Neural progenitor cell (in vitro differentiated cells): ENCODE results near the gene ARSB. TPM values are rescaled to one million over a fixed set of nuclear protein-coding genes. Genes with fewer than 3 reads are reported as not detected.

Experiments used
- DNase-seq: peaks from one replicate; pipeline ENCODE4 v3.0.0-alpha.2; 2016; ENCODE audit warnings: low spot score
- H2AFZ ChIP-seq: fragments of 200-600 bp; sonication (generic); replicated peaks from 2 replicates; pipeline ENCODE4 v1.6.1; 2016; ENCODE audit warnings: antibody characterized with exemption
- H3F3A ChIP-seq: fragments of 200-600 bp; sonication (generic); 2 replicates; pipeline ENCODE4 v1.6.1; 2016; ENCODE audit warnings: antibody characterized with exemption, low read depth
- H3K27ac ChIP-seq: fragments of 200-600 bp; sonication (generic); 2 replicates; pipeline ENCODE4 v1.5.1; 2016; ENCODE audit warnings: mild to moderate bottlenecking
- H3K27me3 ChIP-seq: fragments of 200-600 bp; sonication (generic); 2 replicates; pipeline ENCODE4 v1.6.1; 2016; ENCODE audit warnings: mild to moderate bottlenecking, moderate library complexity
- H3K36me3 ChIP-seq: fragments of 200-600 bp; sonication (generic); 2 replicates; pipeline ENCODE4 v1.5.1; 2016
- H3K4me1 ChIP-seq: fragments of 200-600 bp; sonication (generic); 2 replicates; pipeline ENCODE4 v1.6.1; 2016; ENCODE audit warnings: mixed run types
- H3K4me2 ChIP-seq: fragments of 200-600 bp; sonication (generic); 2 replicates; pipeline ENCODE4 v1.6.1; 2016
- H3K4me3 ChIP-seq: fragments of 200-600 bp; sonication (generic); 2 replicates; pipeline ENCODE4 v1.5.1; 2016
- H3K79me2 ChIP-seq: fragments of 200-600 bp; sonication (generic); 2 replicates; pipeline ENCODE4 v1.6.1; 2016; ENCODE audit warnings: low read depth
- H3K9ac ChIP-seq: fragments of 200-600 bp; sonication (generic); 2 replicates; pipeline ENCODE4 v1.6.1; 2016
- H3K9me3 ChIP-seq: fragments of 200-600 bp; sonication (generic); 2 replicates; pipeline ENCODE4 v1.5.1; 2016; ENCODE audit warnings: low read depth
- H4K20me1 ChIP-seq: fragments of 200-600 bp; sonication (generic); 2 replicates; pipeline ENCODE4 v1.6.1; 2016; ENCODE audit warnings: low read depth
- H3K27ac Mint-ChIP-seq: 3 replicates; pipeline ENCODE4 v1.8.0; 2021; ENCODE audit warnings: mixed read lengths
- H3K27me3 Mint-ChIP-seq: 2 replicates; pipeline ENCODE4 v1.8.0; 2022; ENCODE audit warnings: low read depth, mild to moderate bottlenecking, inconsistent platforms, moderate library complexity, mixed read lengths; ENCODE audit not compliant: insufficient read depth
- H3K36me3 Mint-ChIP-seq: 3 replicates; pipeline ENCODE4 v1.8.0; 2021; ENCODE audit warnings: mixed read lengths
- H3K4me1 Mint-ChIP-seq: 3 replicates; pipeline ENCODE4 v1.8.0; 2021; ENCODE audit warnings: mixed read lengths
- H3K4me3 Mint-ChIP-seq: 3 replicates; pipeline ENCODE4 v1.8.0; 2021; ENCODE audit warnings: mild to moderate bottlenecking, moderate library complexity, mixed read lengths
- H3K9me3 Mint-ChIP-seq: 3 replicates; pipeline ENCODE4 v1.8.0; 2020; ENCODE audit warnings: mixed read lengths
- CTCF ChIP-seq: fragments of 200-600 bp; sonication (generic); IDR thresholded peaks from 2 replicates; pipeline ENCODE4 v1.5.1; 2017; ENCODE audit warnings: antibody characterized with exemption, mild to moderate bottlenecking
- EZH2 ChIP-seq: fragments of 200-600 bp; sonication (generic); IDR thresholded peaks from 2 replicates; pipeline ENCODE4 v1.6.1; 2017; ENCODE audit warnings: antibody characterized with exemption, mild to moderate bottlenecking, moderate library complexity
- EZH2phosphoT487 ChIP-seq: fragments of 200-600 bp; sonication (generic); IDR thresholded peaks from 2 replicates; pipeline ENCODE4 v1.6.1; 2017; ENCODE audit warnings: antibody characterized with exemption
- small RNA-seq: library from RNA; depleted of rRNA; stranded (forward); fragments of <200 nt; gene quantifications from one replicate; pipeline ENCODE3, GENCODE V24; 2015
- total RNA-seq: library from RNA; depleted of rRNA; stranded (reverse); fragments of >200 nt; gene quantifications from 2 replicates; pipeline ENCODE4 v1.2.3, GENCODE V29; 2015; ENCODE audit warnings: low replicate concordance

ARSB gene
- total RNA-seq, 1 donor from 2014 or later: 15.3 TPM

- H3K9me3 Mint-ChIP-seq: peaks cover under 1% of the 10 kb centered on the region
- Histone ChIP-seq H3K79me2 (no peaks in the 10 kb centered on the region), H3F3A (no peaks in the 10 kb centered on the region), H3K27ac (no peak overlapping the region), H4K20me1 (no peaks in the 10 kb centered on the region), H3K9me3 (no peaks in the 10 kb centered on the region), H3K4me2 (no peak overlapping the region), H2AFZ (peak overlapping the region; percentile 87), H3K9ac (no peak overlapping the region), H3K4me1 (peaks cover 8% of the 10 kb centered on the region), H3K4me3 (no peak overlapping the region), H3K27me3 (no peaks in the 10 kb centered on the region), H3K36me3 (no peaks in the 10 kb centered on the region)
- H3K4me3 Mint-ChIP-seq: no peak overlapping the region
- TF ChIP-seq EZH2phosphoT487 (no peak), CTCF (no peak), EZH2 (no peak)
- no peaks in the 10 kb centered on the region for H3K36me3 Mint-ChIP-seq
- peaks cover 17% of the 10 kb centered on the region for H3K4me1 Mint-ChIP-seq
- no peak for DNase-seq
- peak overlapping the region; percentile 39 for H3K27ac Mint-ChIP-seq
- H3K27me3 Mint-ChIP-seq: peaks cover 2% of the 10 kb centered on the region
Measured at GRCh38 chr5:78730300-78731094, 254.6 kb downstream of the ARSB start.

GRCh38 chr5:78727786-78728761, 257.0 kb downstream of the ARSB start:
- no peak for DNase-seq
- Histone ChIP-seq H3F3A (peaks cover 10% of the 10 kb centered on the region), H3K36me3 (no peaks in the 10 kb centered on the region), H2AFZ (no peak overlapping the region), H3K27me3 (no peaks in the 10 kb centered on the region), H3K79me2 (no peaks in the 10 kb centered on the region), H3K9me3 (no peaks in the 10 kb centered on the region), H3K4me1 (peaks cover 18% of the 10 kb centered on the region), H4K20me1 (no peaks in the 10 kb centered on the region), H3K27ac (no peak overlapping the region), H3K4me2 (no peak overlapping the region), H3K9ac (no peak overlapping the region), H3K4me3 (no peak overlapping the region)
- no peak overlapping the region for H3K27ac Mint-ChIP-seq
- no peaks in the 10 kb centered on the region for H3K36me3 Mint-ChIP-seq
- no peak for TF ChIP-seq EZH2phosphoT487
- no peak for TF ChIP-seq CTCF
- TF ChIP-seq EZH2: no peak
- H3K9me3 Mint-ChIP-seq: no peaks in the 10 kb centered on the region
- H3K4me1 Mint-ChIP-seq: peaks cover 24% of the 10 kb centered on the region
- H3K27me3 Mint-ChIP-seq: peaks cover 7% of the 10 kb centered on the region
- H3K4me3 Mint-ChIP-seq: no peak overlapping the region

Small RNAs within 50 kb of the gene (small RNA-seq; reads per million reads assigned to genes)
- not detected for gene AC025755.1

Other genes starting within 250 kb of the ARSB start
- 0.32 and 1.4 TPM in 2 replicates for gene DMGDH, start 84.4 kb upstream of the ARSB start, total RNA-seq
- not detected in 2 replicates for gene BHMT2, start 84.5 kb upstream of the ARSB start, total RNA-seq
- 0.45 and 1.1 TPM in 2 replicates for gene BHMT, start 126.5 kb upstream of the ARSB start, total RNA-seq